ENCODE data around the gene CACNG1. TPM values are rescaled to one million over a fixed set of nuclear protein-coding genes. Genes with fewer than 3 reads are reported as not detected.
"Not testable (repeated sequence)": the region's sequence is repeated elsewhere in the genome, so short reads cannot be mapped to it uniquely, and the experiment has no call there.

The CACNG1 gene
- total RNA-seq, 2 experiments from 2014 or later, result not detected

- H3K27ac Mint-ChIP-seq; CTCF ChIA-PET; POLR2A ChIA-PET; H3K9me3 Mint-ChIP-seq; H3K4me3 Mint-ChIP-seq; intact Hi-C loops (cut with micrococcal nuclease); DNase-seq; H3K27me3 Mint-ChIP-seq: not testable (repeated sequence)
- Mint-ChIP-seq H3K36me3 (peaks cover 46% of the 10 kb centered on the region), H3K4me1 (ENCODE audit: low read depth) (peaks cover 35% of the 10 kb centered on the region)
Measured at GRCh38 chr17:67104641-67105040, 60.3 kb downstream of the CACNG1 start.

- Mint-ChIP-seq H3K27ac (no peak overlapping the region), H3K36me3 (peaks cover 44% of the 10 kb centered on the region), H3K27me3 (no peaks in the 10 kb centered on the region), H3K4me3 (no peak overlapping the region), H3K4me1 (ENCODE audit: low read depth) (peaks cover 32% of the 10 kb centered on the region), H3K9me3 (no peaks in the 10 kb centered on the region)
- ChIA-PET CTCF (no interaction called here), POLR2A (no interaction called here)
- DNase-seq, result no peak
- intact Hi-C loops (cut with micrococcal nuclease), result no loop called here
Measured at GRCh38 chr17:67105213-67105612, 60.9 kb downstream of the CACNG1 start.

Other genes starting within 250 kb of the CACNG1 start
- not detected for gene CACNG5, start 209.4 kb upstream of the CACNG1 start, total RNA-seq
- gene CACNG4, start 79.8 kb upstream of the CACNG1 start, total RNA-seq, result not detected
- 10 to 100 TPM; 52.0 to 53.1 TPM for gene HELZ, start 200.6 kb downstream of the CACNG1 start, total RNA-seq